ENCODE data around the gene TMEM120B.

GRCh38 chr12:121797937-121798786, 85.6 kb downstream of the TMEM120B start:
- TF ChIP-seq POLR2A (IDR thresholded peaks at IDR 0.05) (no peak), CTCF (IDR thresholded peaks at IDR 0.05) (no peak)

Data from body of pancreas (tissue), 4 donors.